ENCODE data around the gene IER5. TPM values are rescaled to one million over a fixed set of nuclear protein-coding genes. Genes with fewer than 3 reads are reported as not detected.
A peak's percentile ranks its signal among the peaks of the same experiment; 100 is the strongest.

IER5 gene
- total and polyA plus RNA-seq, 2 of the 13 experiments (the other 11 are each of a cell fraction or from before 2014, with no cell fraction given) = 2.5 to 3.5 TPM

DNA sequence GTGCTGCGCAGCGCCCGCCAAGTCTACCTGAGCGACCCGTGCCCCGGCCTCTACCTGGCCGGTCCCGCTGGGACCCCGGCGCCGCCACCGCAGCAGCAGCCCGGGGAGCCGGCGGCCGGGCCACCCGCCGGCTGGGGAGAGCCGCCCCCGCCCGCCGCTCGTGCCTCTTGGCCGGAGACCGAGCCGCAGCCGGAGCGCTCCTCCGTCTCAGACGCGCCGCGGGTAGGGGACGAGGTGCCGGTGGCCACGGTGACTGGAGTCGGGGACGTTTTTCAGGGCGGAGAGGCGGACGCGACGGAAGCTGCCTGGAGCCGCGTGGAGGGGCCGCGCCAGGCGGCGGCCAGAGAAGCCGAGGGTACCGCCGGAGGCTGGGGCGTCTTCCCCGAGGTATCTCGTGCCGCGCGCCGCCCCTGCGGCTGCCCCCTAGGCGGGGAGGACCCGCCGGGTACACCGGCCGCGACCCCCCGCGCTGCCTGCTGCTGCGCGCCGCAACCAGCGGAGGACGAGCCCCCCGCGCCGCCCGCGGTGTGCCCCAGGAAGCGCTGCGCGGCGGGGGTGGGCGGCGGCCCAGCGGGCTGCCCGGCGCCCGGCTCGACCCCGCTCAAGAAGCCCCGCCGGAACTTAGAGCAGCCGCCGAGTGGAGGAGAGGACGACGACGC, 646 bp downstream of the IER5 start (continued):
- TF ChIP-seq ZNF280D (CRISPR knock-in tag; IDR thresholded peaks at IDR 0.05) (no peak), ZBTB3 (CRISPR knock-in tag; IDR thresholded peaks at IDR 0.05; ENCODE audit: borderline replicate concordance, low read depth) (no peak), XRCC5 (optimal IDR thresholded peaks at IDR 0.05; ENCODE audit: low read length) (no peak), REPIN1 (CRISPR knock-in tag; IDR thresholded peaks at IDR 0.05; ENCODE audit: borderline replicate concordance, low read depth) (no peak), AGO2 (optimal IDR thresholded peaks at IDR 0.05; ENCODE audit: low read depth, low read length) (peak; percentile 79)
- TF ChIP-seq, protein P1, sequence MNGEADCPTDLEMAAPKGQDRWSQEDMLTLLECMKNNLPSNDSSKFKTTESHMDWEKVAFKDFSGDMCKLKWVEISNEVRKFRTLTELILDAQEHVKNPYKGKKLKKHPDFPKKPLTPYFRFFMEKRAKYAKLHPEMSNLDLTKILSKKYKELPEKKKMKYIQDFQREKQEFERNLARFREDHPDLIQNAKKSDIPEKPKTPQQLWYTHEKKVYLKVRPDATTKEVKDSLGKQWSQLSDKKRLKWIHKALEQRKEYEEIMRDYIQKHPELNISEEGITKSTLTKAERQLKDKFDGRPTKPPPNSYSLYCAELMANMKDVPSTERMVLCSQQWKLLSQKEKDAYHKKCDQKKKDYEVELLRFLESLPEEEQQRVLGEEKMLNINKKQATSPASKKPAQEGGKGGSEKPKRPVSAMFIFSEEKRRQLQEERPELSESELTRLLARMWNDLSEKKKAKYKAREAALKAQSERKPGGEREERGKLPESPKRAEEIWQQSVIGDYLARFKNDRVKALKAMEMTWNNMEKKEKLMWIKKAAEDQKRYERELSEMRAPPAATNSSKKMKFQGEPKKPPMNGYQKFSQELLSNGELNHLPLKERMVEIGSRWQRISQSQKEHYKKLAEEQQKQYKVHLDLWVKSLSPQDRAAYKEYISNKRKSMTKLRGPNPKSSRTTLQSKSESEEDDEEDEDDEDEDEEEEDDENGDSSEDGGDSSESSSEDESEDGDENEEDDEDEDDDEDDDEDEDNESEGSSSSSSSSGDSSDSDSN (CRISPR knock-in tag; IDR thresholded peaks at IDR 0.05) = 0 out of 2 replicates have a peak, but pooled peaks have one; percentile 8
